Endothelial cell of umbilical vein (primary cell): ENCODE data around the gene DUSP5. TPM values are rescaled to one million over a fixed set of nuclear protein-coding genes. Genes with fewer than 3 reads are reported as not detected.

ENCODE experiments used
- BruUV-seq: library from RNA; stranded (reverse); fragments of 400-500 nt; replicated peaks from 2 replicates; lab custom pipeline; 2021; lab: Mats Ljungman, UMichigan
- CTCF ChIA-PET: fragments of 300-600, 350-600 bp; sonication (Branson Sonifier 250); formaldehyde crosslinking; loops from one replicate; lab custom pipeline; 2021; ENCODE audit warnings: antibody characterized with exemption, inconsistent platforms; lab: Charles Lee
- POLR2A ChIA-PET: fragments of 300-600, 350-600 bp; sonication (Branson Sonifier 250); formaldehyde crosslinking; loops from one replicate; lab custom pipeline; 2021; ENCODE audit warnings: antibody characterized with exemption, inconsistent platforms; lab: Charles Lee
- DNase-seq: peaks from one replicate; pipeline ENCODE4 v3.0.0-alpha.2; 2011; ENCODE audit warnings: low read depth, low spot score
- FAIRE-seq: peaks from 2 replicates; lab custom pipeline; 2011; peaks lifted over from hg19 to GRCh38; lab: Jason Lieb, UNC
- H2AFZ ChIP-seq: 2 replicates; pipeline ENCODE4 v1.6.0; 2012; ENCODE audit warnings: low read depth, low read length, control low read depth, inconsistent platforms
- H3K27ac ChIP-seq: 2 replicates; pipeline ENCODE4 v1.5.1; 2011; ENCODE audit warnings: low read depth, mild to moderate bottlenecking, control low read depth, low read length, moderate library complexity; ENCODE audit not compliant: insufficient read depth
- H3K27me3 ChIP-seq, 2 experiments: 2 replicates each; pipeline versions ENCODE4 v1.6.0 to v1.6.1; 2011; ENCODE audit warnings: low read length in 2 of 2, mixed read lengths in 1 of 2; ENCODE audit not compliant: control insufficient read depth in 2 of 2, insufficient read depth in 2 of 2
- H3K36me3 ChIP-seq, 2 experiments: 2 replicates in 1 of 2; 3 replicates in 1 of 2; pipeline ENCODE4 v1.5.1; 2011; ENCODE audit warnings: low read length in 2 of 2, mild to moderate bottlenecking in 1 of 2, moderate library complexity in 1 of 2; ENCODE audit not compliant: control insufficient read depth in 2 of 2, insufficient read depth in 2 of 2; ENCODE audit errors: extremely low read depth in 1 of 2
- H3K4me1 ChIP-seq: 3 replicates; pipeline ENCODE4 v1.5.1; 2011; ENCODE audit warnings: mild to moderate bottlenecking, low read length; ENCODE audit not compliant: control insufficient read depth, insufficient read depth; ENCODE audit errors: extremely low read depth
- H3K4me2 ChIP-seq: 2 replicates; pipeline ENCODE4 v1.6.1; 2011; ENCODE audit warnings: low read length, control low read depth, mixed read lengths; ENCODE audit not compliant: insufficient read depth
- H3K4me3 ChIP-seq, 3 experiments: fragments of 200-600 bp in 1 of 3; sonication (generic), shearing (Covaris generic) in 1 of 3; replicated peaks in 1 of 3; 2 replicates each; pipeline ENCODE4 v1.5.1; 2011 to 2016; ENCODE audit warnings: control low read depth in 3 of 3, low read length in 3 of 3, mild to moderate bottlenecking in 2 of 3, inconsistent platforms in 1 of 3, low read depth in 1 of 3, moderate library complexity in 1 of 3; ENCODE audit not compliant: insufficient read depth in 1 of 3
- H3K79me2 ChIP-seq: 2 replicates; pipeline ENCODE4 v1.6.0; 2012; ENCODE audit warnings: low read length, inconsistent platforms; ENCODE audit not compliant: control insufficient read depth, insufficient read depth
- H3K9ac ChIP-seq: replicated peaks from 2 replicates; pipeline ENCODE3; 2011; ENCODE audit warnings: low read length, control low read depth; ENCODE audit not compliant: insufficient read depth; ENCODE audit errors: extremely low read depth
- H3K9me1 ChIP-seq: replicated peaks from 3 replicates; pipeline ENCODE4 v1.6.0; 2011; ENCODE audit warnings: mild to moderate bottlenecking, low read length; ENCODE audit not compliant: control insufficient read depth, insufficient read depth; ENCODE audit errors: extremely low read depth
- H3K9me3 ChIP-seq: replicated peaks from 2 replicates; pipeline ENCODE4 v1.5.1; 2012; ENCODE audit warnings: low read length, inconsistent platforms; ENCODE audit not compliant: control insufficient read depth, insufficient read depth
- H4K20me1 ChIP-seq: replicated peaks from 2 replicates; pipeline ENCODE3; 2011; ENCODE audit warnings: mild to moderate bottlenecking, low read length; ENCODE audit not compliant: control insufficient read depth, insufficient read depth; ENCODE audit errors: extremely low read depth
- EZH2 ChIP-seq: IDR thresholded peaks from 2 replicates; pipeline ENCODE4 v1.6.1; 2012; ENCODE audit warnings: borderline replicate concordance, low read depth, mild to moderate bottlenecking, moderate library complexity, low read length, inconsistent platforms; ENCODE audit not compliant: severe bottlenecking
- FOS ChIP-seq: IDR thresholded peaks from 2 replicates; pipeline ENCODE4 v1.6.1; 2011; ENCODE audit warnings: mild to moderate bottlenecking, low read length, moderate library complexity, borderline replicate concordance; ENCODE audit not compliant: insufficient read depth
- GATA2 ChIP-seq: IDR thresholded peaks from 2 replicates; pipeline ENCODE4 v1.7.0; 2011; ENCODE audit warnings: low read depth, mild to moderate bottlenecking, moderate library complexity, mixed read lengths, low read length; ENCODE audit not compliant: insufficient read length, insufficient read depth
- JUN ChIP-seq: IDR thresholded peaks from 2 replicates; pipeline ENCODE4 v1.6.1; 2011; ENCODE audit warnings: borderline replicate concordance, low read depth; ENCODE audit not compliant: insufficient read length, insufficient read depth
- MYC ChIP-seq: IDR thresholded peaks from one replicate; pipeline ENCODE4 v1.6.1; 2011; ENCODE audit warnings: mild to moderate bottlenecking, low read depth, low read length
- POLR2A ChIP-seq: IDR thresholded peaks from 2 replicates; pipeline ENCODE4 v1.6.1; 2012; ENCODE audit warnings: low read depth, mild to moderate bottlenecking, control low read depth, low read length
- POLR2AphosphoS5 ChIP-seq: IDR thresholded peaks from 2 replicates; pipeline ENCODE4 v1.6.1; 2012; ENCODE audit warnings: low read depth, mild to moderate bottlenecking, control low read depth, low read length, moderate library complexity; ENCODE audit not compliant: insufficient read depth
- dilution Hi-C: fragments of 300-500 bp; cut with MboI; formaldehyde crosslinking; loops from one replicate; pipeline ENCODE4 v1.15.0; 2019; ENCODE audit warnings: low sequenced_read_pairs; ENCODE audit not compliant: extremely low pct_ligation_motif_present
- intact Hi-C: fragments of 100-400 bp; cut with micrococcal nuclease; formaldehyde crosslinking; loops from one replicate; pipeline ENCODE4 v1.10.0; 2022
- polyA plus RNA-seq, 4 experiments: library from polyadenylated mRNA; depleted of rRNA in 3 of 4; stranded (reverse) in 3 of 4; unstranded in 1 of 4; fragments of >200 nt; gene quantifications; 2 replicates each; pipeline versions ENCODE4 v1.2.1 to v1.2.3, GENCODE V29; 2011 to 2012; ENCODE audit warnings: missing spikeins in 1 of 4
- total RNA-seq: library from RNA; stranded (reverse); gene quantifications from 2 replicates; pipeline ENCODE4 v1.2.3, GENCODE V29; 2021
- TF ChIP-seq, protein P1 (sequence below): IDR thresholded peaks from 2 replicates; pipeline ENCODE4 v1.6.1; 2011; ENCODE audit not compliant: insufficient read depth, insufficient read length
- TF ChIP-seq, protein P2 (sequence below), 2 donors: IDR thresholded peaks; 1 replicate in 1 of 2; 2 replicates in 1 of 2; pipeline ENCODE4 v1.5.1; 2011; ENCODE audit warnings: low read length in 2 of 2, mild to moderate bottlenecking in 2 of 2, moderate library complexity in 2 of 2, control low read depth in 1 of 2, inconsistent platforms in 1 of 2, low read depth in 1 of 2; ENCODE audit not compliant: insufficient read depth in 1 of 2; ENCODE audit errors: extremely low read depth in 1 of 2

The DUSP5 gene
- total and polyA plus RNA-seq, 2 donors (not counting 3 experiments of a cell fraction or from before 2014, with no cell fraction given): 12.2 to 25.2 TPM

DNA sequence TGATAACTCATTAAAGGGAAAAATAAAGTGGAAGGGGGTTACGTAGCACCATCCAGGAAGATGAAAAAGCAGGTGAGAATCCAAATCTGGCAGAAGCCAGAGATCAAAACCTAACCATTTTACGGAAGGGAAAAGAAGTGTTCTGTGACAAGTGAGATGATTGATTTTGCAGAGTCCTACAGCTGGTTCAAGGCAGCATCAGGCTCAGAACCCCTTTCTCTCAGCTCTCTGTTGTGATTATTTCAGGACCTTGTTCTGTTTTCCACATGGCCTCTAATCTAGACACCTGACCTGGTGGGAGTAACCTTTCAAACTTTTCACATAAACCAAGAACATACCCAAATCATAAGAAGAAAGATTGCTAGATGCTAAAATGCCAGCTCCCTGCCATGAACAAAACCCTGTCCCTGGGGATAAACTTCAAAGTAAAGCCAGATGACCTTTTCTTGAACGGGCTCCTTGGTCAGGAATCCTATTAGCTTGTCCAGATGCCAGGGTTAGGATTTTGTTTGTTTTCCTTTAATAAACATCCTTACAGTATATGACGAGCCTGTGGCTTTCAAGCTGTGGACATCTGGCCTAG, 5.9 kb downstream of the DUSP5 start:
- dilution Hi-C loops (no loop called here), intact Hi-C loops (loop anchor here (1.0 to 5.0 kb wide), 2 partner anchors 9 to 414 kb away; partner anchors contain the start of genes BBIP1 and SHOC2)
- ChIA-PET CTCF (interaction anchor here (1.3 to 16.9 kb wide), 8 partner anchors 10 to 193 kb away, joined by 4 to 268 read pairs (median 12); no protein-coding TSS in a partner anchor), POLR2A (interaction anchor here (1.0 to 1.3 kb wide), 3 partner anchors 9 to 150 kb away, joined by 3 to 8 read pairs (median 4); no protein-coding TSS in a partner anchor)
- Histone ChIP-seq H3K36me3 (no peaks in the 10 kb centered on the region), H3K9me3 (no peaks in the 10 kb centered on the region), H3K4me3 (peak overlapping the region in 1 of 3 experiments; percentile 42), H4K20me1 (no peaks in the 10 kb centered on the region), H3K9me1 (no peaks in the 10 kb centered on the region), H3K79me2 (peaks cover 87% of the 10 kb centered on the region), H2AFZ (no peak overlapping the region), H3K27me3 (no peaks in the 10 kb centered on the region), H3K4me1 (peaks cover 75% of the 10 kb centered on the region), H3K4me2 (peak overlapping the region; percentile 82), H3K9ac (peak overlapping the region; percentile 73), H3K27ac (peak overlapping the region; percentile 92)
- no TSS peak for BruUV-seq
- TF ChIP-seq POLR2AphosphoS5: peak; percentile 14
- TF ChIP-seq, protein P1, sequence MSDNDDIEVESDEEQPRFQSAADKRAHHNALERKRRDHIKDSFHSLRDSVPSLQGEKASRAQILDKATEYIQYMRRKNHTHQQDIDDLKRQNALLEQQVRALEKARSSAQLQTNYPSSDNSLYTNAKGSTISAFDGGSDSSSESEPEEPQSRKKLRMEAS: no peak
- FAIRE-seq (peak; percentile 43), DNase-seq (no peak)

DNA sequence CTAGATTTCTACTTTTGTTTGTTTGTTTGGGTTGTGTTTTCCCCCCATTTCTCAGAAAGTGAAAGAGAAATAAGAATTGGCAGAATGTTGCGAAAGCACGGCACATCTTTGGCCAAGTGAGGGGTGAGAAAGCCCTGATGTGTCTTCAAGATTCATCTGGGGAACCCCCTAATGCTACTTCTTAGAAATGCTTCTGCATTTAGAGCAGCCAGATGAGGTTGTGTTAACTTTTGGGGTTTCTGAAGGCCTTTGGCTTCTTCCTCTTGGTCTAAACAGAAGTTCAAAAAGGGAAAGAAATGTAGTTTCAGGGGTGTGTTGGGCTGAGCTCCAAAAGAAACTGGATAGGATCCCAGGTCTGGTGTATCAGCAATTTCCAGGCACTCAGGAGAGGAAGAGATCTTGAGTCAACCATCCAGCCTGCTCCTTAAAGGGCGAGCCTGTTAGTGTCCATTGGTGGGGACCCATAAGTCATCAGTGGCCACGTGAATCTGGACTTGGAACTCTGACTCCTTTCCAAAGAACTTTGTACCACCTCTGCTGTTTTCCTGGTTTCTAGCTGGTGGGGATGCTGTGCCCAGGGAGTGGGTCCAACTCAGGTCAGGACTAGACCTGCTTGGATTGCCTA, 6.5 kb downstream of the DUSP5 start:
- peak; percentile 96 for FAIRE-seq
- H3K79me2 ChIP-seq: peaks cover 83% of the 10 kb centered on the region
- TF ChIP-seq POLR2AphosphoS5: peak; percentile 10
- no peak for TF ChIP-seq EZH2
- TF ChIP-seq, protein P2, sequence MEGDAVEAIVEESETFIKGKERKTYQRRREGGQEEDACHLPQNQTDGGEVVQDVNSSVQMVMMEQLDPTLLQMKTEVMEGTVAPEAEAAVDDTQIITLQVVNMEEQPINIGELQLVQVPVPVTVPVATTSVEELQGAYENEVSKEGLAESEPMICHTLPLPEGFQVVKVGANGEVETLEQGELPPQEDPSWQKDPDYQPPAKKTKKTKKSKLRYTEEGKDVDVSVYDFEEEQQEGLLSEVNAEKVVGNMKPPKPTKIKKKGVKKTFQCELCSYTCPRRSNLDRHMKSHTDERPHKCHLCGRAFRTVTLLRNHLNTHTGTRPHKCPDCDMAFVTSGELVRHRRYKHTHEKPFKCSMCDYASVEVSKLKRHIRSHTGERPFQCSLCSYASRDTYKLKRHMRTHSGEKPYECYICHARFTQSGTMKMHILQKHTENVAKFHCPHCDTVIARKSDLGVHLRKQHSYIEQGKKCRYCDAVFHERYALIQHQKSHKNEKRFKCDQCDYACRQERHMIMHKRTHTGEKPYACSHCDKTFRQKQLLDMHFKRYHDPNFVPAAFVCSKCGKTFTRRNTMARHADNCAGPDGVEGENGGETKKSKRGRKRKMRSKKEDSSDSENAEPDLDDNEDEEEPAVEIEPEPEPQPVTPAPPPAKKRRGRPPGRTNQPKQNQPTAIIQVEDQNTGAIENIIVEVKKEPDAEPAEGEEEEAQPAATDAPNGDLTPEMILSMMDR (IDR thresholded peaks at IDR 0.05; ENCODE audit: extremely low read depth in 1 of 2, insufficient read depth in 1 of 2, low read depth in 1 of 2, low read length in 2 of 2): no peak
- peak; percentile 80 for TF ChIP-seq GATA2
- TF ChIP-seq, protein P1: no peak
- peak; percentile 54 for TF ChIP-seq FOS
- no peak for TF ChIP-seq JUN
- peak; percentile 10 for TF ChIP-seq MYC
- no peak for TF ChIP-seq POLR2A
- intact Hi-C loops (loop anchor here (1.0 to 5.0 kb wide), 2 partner anchors 8 to 413 kb away; partner anchors contain the start of genes BBIP1 and SHOC2), dilution Hi-C loops (no loop called here)
- peak overlapping the region in 2 of 3 experiments; percentile 0 to 42 for H3K4me3 ChIP-seq
- no peaks in the 10 kb centered on the region for H3K9me1 ChIP-seq
- no TSS peak for BruUV-seq
- H3K9ac ChIP-seq: peak overlapping the region; percentile 73
- H2AFZ ChIP-seq: no peak overlapping the region
- no peaks in the 10 kb centered on the region for H4K20me1 ChIP-seq
- peak overlapping the region; percentile 82 for H3K4me2 ChIP-seq
- H3K36me3 ChIP-seq: no peaks in the 10 kb centered on the region
- POLR2A ChIA-PET: interaction anchor here (1.0 to 1.3 kb wide), 3 partner anchors 8 to 150 kb away, joined by 3 to 8 read pairs (median 4); no protein-coding TSS in a partner anchor
- H3K9me3 ChIP-seq: no peaks in the 10 kb centered on the region
- H3K4me1 ChIP-seq: peaks cover 77% of the 10 kb centered on the region
- CTCF ChIA-PET: interaction anchor here (1.2 to 16.9 kb wide), 9 partner anchors 9 to 194 kb away, joined by 3 to 268 read pairs (median 9); no protein-coding TSS in a partner anchor
- H3K27ac ChIP-seq: peak overlapping the region; percentile 92
- H3K27me3 ChIP-seq: no peaks in the 10 kb centered on the region
- peak; percentile 94 for DNase-seq
